ENCODE measurements around the gene BRD1.
"Not testable (repeated sequence)": the region's sequence is repeated elsewhere in the genome, so short reads cannot be mapped to it uniquely, and the experiment has no call there.

Gene BRD1

DNA sequence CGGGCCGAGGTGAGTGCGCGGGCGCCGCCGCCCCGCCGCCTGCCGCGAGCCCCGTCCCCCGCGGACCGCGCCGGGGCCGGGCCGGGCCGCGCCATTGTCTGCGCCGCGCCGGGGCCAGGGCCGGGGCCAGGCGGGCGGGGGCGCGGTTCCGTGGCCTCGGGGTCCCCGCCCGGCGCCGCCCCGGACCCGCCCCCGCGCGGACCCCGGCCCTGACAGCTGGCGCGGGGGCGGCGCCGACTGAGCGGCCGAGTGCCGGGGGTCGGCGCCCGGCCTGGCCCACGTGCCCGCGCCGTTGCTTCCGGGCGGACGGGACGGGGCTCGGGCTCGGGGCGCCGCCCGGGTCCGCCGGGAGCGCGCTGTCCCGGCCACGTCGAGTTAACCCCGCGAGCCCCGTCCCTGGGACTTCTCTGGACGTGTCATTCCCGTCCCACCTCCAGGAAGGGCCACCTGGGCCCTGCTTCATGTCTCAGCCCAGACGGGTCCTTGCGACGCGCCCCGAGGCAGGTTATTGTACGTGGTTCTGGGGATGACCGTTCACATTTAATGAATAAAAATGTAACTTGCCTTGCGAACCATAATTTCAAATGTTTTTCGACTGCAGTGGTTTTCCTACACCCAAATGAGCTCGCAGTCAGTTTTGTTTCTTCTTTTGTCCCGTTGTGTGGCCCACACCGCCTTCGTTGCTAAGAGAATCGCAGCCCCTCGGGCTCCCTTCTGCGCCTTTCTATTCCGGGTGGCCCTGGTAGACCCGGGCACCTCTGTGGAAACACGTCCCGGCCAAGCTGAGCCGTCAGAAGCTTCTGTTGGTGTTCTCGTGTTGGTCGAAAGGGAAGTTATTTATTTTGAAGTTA is 26.5 kb upstream of the BRD1 start:
- in situ Hi-C loops (cut with MboI; ENCODE audit: low sequenced_read_pairs): no loop called here

GRCh38 chr22:49852898-49853894 is 25.5 kb upstream of the BRD1 start, which contains the start of gene ZBED4:
Gene ZBED4, plus strand, starts transcription at chr22:49853844. Its CDS starts 29,819 bp downstream, at chr22:49883663.
- in situ Hi-C loops (cut with MboI; ENCODE audit: low sequenced_read_pairs): no loop called here

DNA sequence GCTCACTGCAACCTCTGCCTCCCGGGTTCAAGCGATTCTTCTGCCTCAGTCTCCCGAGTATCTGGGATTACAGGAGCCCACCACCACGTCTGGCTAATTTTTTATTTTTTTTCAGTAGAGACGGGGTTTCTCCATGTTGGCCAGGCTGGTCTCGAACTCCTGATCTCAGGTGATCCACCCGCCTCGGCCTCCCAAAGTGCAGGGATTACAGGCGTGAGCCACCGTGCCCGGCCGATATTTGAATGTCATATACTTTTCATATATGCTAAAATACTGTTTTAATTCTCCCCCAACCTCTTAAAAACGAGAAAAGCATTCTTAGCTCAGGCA is 24.9 kb upstream of the BRD1 start:
- in situ Hi-C loops (cut with MboI; ENCODE audit: low sequenced_read_pairs): not testable (repeated sequence)

- in situ Hi-C loops (cut with MboI; ENCODE audit: low sequenced_read_pairs): no loop called here
These were observed 23.5 kb upstream of the BRD1 start for GRCh38 chr22:49850959-49851802.

- in situ Hi-C loops (cut with MboI; ENCODE audit: low sequenced_read_pairs): no loop called here
These were observed 22.6 kb upstream of the BRD1 start for GRCh38 chr22:49850021-49850911.

DNA sequence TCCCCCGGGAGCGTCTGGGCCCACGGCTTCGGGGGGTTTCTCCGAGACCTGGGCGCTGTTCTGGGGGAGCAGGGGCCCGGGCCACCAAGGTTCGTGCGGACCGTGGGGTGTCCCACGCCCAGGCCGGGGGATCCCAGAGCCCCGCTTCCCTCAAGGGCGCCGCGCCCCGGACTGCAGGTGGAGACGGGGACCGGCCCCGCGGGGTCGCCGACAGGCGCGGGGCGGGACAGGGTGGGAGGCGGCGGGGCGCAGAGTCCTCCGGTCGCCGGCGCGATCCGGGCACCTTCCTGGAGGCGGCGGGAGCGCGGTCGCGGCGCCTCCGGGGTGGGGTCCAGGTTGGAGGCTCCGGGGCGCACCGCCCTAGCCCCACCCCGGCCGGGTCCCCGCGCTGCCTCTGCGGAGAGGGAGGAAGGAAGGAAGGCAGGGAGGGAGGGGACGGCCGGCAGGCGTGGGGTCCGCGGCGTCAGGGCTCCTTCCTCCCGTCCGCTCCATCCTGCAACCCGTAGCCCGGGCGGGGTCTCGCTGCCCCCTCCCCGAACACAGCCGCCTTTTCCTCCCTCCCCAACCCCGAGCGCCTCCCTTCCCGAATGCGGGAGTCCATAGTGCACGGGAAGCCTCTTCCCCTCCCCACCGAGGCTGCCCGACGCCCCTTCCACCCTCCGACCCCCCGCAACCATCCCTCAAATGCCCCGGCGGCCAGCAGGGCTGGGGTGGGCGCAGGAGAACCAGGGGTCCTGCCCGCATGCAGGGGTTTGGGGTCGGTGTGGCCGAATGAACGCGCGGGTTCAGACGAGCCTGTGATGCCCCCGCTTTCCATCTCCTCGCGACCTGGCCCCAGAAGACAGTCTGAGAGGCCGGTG is 21.7 kb upstream of the BRD1 start:
- in situ Hi-C loops (cut with MboI; ENCODE audit: low sequenced_read_pairs): no loop called here

GRCh38 chr22:49848690-49849160 is 21.1 kb upstream of the BRD1 start:
- in situ Hi-C loops (cut with MboI; ENCODE audit: low sequenced_read_pairs): no loop called here

- in situ Hi-C loops (cut with MboI; ENCODE audit: low sequenced_read_pairs): no loop called here
These were observed 20.3 kb upstream of the BRD1 start for GRCh38 chr22:49847751-49848689.

DNA sequence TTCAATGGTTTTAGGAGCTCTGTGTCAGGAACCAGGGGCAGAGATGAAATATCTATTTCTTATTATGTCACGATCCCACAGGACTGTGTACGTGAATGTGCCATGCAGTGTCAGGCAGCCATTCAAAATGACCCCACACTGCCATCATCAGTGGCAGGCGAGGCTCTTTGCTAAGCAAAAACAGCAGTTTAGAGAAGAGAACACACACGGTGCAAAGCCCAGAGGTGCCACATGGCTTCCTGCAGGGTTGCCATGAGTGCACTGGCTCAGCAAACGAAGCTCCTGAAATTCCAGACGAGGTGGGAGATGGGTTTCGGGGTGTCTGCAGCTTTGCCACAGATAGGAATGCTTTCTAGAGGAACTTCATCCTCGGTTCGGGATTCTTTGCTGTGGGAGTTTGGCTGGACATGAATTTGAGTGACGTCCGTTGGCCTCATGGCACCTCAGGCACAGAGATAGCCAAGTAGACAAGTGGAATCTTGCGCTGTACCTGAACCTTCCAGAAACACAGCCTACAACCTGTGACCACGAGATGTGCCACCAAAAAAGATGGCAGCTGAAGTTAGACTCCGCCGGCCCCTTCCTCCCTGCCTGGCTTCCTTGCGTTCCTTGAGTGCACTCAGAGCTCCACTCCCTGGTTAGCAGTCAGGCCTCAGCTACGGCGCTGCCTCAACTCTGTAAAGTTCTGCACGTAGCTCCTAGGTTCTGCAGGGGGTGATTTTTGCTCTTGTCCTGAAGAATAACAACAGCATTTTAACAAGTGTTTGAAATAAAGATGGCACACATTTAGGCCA is 18.2 kb upstream of the BRD1 start:
- in situ Hi-C loops (cut with MboI; ENCODE audit: low sequenced_read_pairs): no loop called here

- in situ Hi-C loops (cut with MboI; ENCODE audit: low sequenced_read_pairs): no loop called here
These were observed 17.6 kb upstream of the BRD1 start for GRCh38 chr22:49845241-49845640.

DNA sequence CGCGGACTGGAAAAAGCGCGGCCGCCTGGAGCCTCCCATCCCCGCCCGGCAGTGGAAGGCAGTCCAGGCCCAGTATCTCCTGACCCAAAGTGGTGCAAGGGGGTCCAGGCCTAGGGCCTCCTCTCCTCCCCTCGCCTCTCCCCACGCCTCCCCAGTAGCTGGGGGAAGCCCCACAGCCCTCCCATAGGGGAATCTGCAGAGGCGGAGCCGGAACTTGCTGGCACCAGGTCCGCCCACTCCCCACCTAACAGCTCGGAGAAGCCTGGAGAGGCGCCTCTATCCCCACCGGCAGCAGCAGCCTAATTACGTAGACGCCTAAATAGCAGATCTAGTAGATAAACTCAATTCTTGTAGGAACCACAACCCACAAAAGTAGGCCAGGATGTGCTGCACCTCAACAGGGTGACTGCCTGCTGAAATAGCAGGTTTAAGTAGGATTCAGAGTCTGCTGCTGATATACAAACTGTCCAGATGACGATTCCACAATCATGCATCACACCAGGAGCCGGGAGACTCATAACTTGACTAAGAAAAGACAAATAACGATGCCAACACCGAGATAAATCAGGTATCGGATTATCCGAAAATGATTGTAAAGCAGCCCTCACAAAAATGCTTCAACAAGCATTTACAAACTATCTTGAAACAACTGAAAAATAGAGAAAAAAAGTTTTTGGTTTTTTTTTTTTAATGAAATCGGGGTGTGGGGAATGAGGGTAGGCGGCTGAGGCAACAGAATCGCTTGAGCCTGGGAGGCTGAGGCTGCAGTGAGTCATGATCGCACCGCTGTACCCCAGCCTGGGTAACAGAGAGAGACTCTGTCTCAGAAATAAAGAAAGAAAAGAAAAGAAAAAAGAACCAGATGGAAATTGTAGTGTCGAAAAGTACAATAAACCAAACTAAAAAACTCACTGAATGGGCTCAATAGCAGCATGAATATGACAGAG is 11.4 kb upstream of the BRD1 start:
- in situ Hi-C loops (cut with MboI; ENCODE audit: low sequenced_read_pairs): no loop called here

GRCh38 chr22:49833340-49834007 is 5.8 kb upstream of the BRD1 start:
- in situ Hi-C loops (cut with MboI; ENCODE audit: low sequenced_read_pairs): no loop called here

DNA sequence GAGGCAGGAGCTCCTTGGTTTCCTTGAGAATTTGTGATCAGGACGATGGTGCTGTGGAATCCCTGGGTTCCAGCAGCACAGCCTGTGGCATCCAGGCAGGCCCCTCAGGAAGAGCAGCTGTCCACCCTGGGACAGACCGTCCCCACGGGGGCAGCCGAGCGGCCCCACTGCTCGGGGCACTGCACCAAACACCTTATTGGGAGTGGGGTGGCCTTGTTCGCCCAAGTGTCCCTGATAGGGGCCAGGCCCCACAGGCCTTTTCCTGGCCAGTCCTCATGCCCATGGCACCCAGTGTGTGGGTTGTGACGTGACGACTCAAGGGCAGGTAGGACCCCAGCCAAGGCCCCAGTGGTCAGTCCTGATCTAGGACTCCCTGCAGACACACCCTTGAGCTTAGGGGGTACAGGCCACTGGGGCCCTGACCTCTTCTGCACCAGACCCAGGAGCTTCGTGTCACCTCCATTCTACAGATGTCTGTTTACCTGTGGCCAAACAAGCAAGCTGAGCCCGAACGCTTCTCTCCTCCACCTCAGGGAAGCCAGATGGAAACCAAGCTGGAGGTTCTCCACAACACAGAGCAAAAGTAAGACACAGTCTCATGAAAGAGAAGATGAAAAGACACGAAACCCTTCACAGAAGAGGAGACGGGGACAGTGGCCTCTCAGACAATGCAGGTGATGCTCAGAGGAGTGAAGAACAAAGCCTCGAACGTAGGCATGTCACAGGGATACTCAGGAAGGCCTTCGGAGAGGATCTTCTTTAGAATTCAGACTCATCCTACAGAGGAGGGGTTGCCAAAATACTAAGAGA is 1.6 kb upstream of the BRD1 start:
- in situ Hi-C loops (cut with MboI; ENCODE audit: low sequenced_read_pairs): no loop called here

- in situ Hi-C loops (cut with MboI; ENCODE audit: low sequenced_read_pairs): no loop called here
These were observed 909 bp upstream of the BRD1 start for GRCh38 chr22:49828599-49828965.
